HG03066 (cell line): Measurements from ENCODE around the gene KIF19.

ENCODE experiments used
- ATAC-seq: cut with Tn5 transposase; IDR thresholded peaks from one replicate; pipeline ENCODE4 v1.9.1; 2021; ENCODE audit warnings: low read depth; ENCODE audit not compliant: unreplicated experiment

The KIF19 gene

GRCh38 chr17:74299226-74300009, 26.6 kb upstream of the KIF19 start:
- no peak for ATAC-seq

- no peak for ATAC-seq
These were observed 22.7 kb upstream of the KIF19 start for GRCh38 chr17:74303305-74303704.

- no peak for ATAC-seq
These were observed 21.8 kb upstream of the KIF19 start for GRCh38 chr17:74304184-74304583.

- no peak for ATAC-seq
These were observed 20.0 kb upstream of the KIF19 start for GRCh38 chr17:74305865-74306654.

- no peak for ATAC-seq
These were observed 17.8 kb upstream of the KIF19 start for GRCh38 chr17:74307984-74308773.

GRCh38 chr17:74309902-74310301, 16.1 kb upstream of the KIF19 start:
- no peak for ATAC-seq

GRCh38 chr17:74314877-74315276, 11.1 kb upstream of the KIF19 start:
- no peak for ATAC-seq

- no peak for ATAC-seq
These were observed 9.8 kb upstream of the KIF19 start for GRCh38 chr17:74316220-74316619.

GRCh38 chr17:74317071-74317470, 9.0 kb upstream of the KIF19 start:
- no peak for ATAC-seq

GRCh38 chr17:74318391-74318790, 7.6 kb upstream of the KIF19 start:
- no peak for ATAC-seq

GRCh38 chr17:74324521-74324920, 1.5 kb upstream of the KIF19 start:
- no peak for ATAC-seq

GRCh38 chr17:74325376-74325742, 667 bp upstream of the KIF19 start:
- ATAC-seq: no peak

- ATAC-seq: no peak
These were observed 480 bp downstream of the KIF19 start for GRCh38 chr17:74326506-74326905.

GRCh38 chr17:74328487-74328886, 2.5 kb downstream of the KIF19 start:
- no peak for ATAC-seq

- no peak for ATAC-seq
These were observed 3.4 kb downstream of the KIF19 start for GRCh38 chr17:74329378-74329777.

GRCh38 chr17:74330446-74330845, 4.4 kb downstream of the KIF19 start:
- ATAC-seq: no peak

- no peak for ATAC-seq
These were observed 6.1 kb downstream of the KIF19 start for GRCh38 chr17:74332017-74332650.

GRCh38 chr17:74332763-74333283, 6.8 kb downstream of the KIF19 start:
- ATAC-seq: no peak

GRCh38 chr17:74334393-74335039, 8.5 kb downstream of the KIF19 start:
- no peak for ATAC-seq

- no peak for ATAC-seq
These were observed 9.6 kb downstream of the KIF19 start for GRCh38 chr17:74335529-74336062.
